ENCODE results near the gene MYL10.

The MYL10 gene

GRCh38 chr7:101629171-101629570 is at the start of gene MYL10:
MYL10 (minus strand) TSS chr7:101629296; CDS start chr7:101629118, 178 bp downstream.
- DNase-seq (ENCODE audit: low read depth), result no peak

- no peak for DNase-seq (ENCODE audit: low read depth)
These were observed 49.6 kb upstream of the MYL10 start for GRCh38 chr7:101678658-101679057.

- DNase-seq (ENCODE audit: low read depth), result no peak
These were observed 48.8 kb upstream of the MYL10 start for GRCh38 chr7:101677797-101678479.

GRCh38 chr7:101677391-101677790 is 48.3 kb upstream of the MYL10 start:
- no peak for DNase-seq (ENCODE audit: low read depth)

- no peak for DNase-seq (ENCODE audit: low read depth)
These were observed 47.9 kb upstream of the MYL10 start for GRCh38 chr7:101676956-101677355.

- no peak for DNase-seq (ENCODE audit: low read depth)
These were observed 47.0 kb upstream of the MYL10 start for GRCh38 chr7:101676062-101676598.

- no peak for DNase-seq (ENCODE audit: low read depth)
These were observed 45.3 kb upstream of the MYL10 start for GRCh38 chr7:101674439-101674838.

GRCh38 chr7:101673951-101674350 is 44.9 kb upstream of the MYL10 start:
- DNase-seq (ENCODE audit: low read depth), result no peak

- no peak for DNase-seq (ENCODE audit: low read depth)
These were observed 44.2 kb upstream of the MYL10 start for GRCh38 chr7:101673315-101673714.

GRCh38 chr7:101671371-101672356 is 42.6 kb upstream of the MYL10 start:
- no peak for DNase-seq (ENCODE audit: low read depth)

- DNase-seq (ENCODE audit: low read depth), result no peak
These were observed 40.2 kb upstream of the MYL10 start for GRCh38 chr7:101669307-101669706.

GRCh38 chr7:101668726-101669125 is 39.6 kb upstream of the MYL10 start:
- no peak for DNase-seq (ENCODE audit: low read depth)

GRCh38 chr7:101667920-101668319 is 38.8 kb upstream of the MYL10 start:
- no peak for DNase-seq (ENCODE audit: low read depth)

GRCh38 chr7:101667399-101667798 is 38.3 kb upstream of the MYL10 start:
- no peak for DNase-seq (ENCODE audit: low read depth)

GRCh38 chr7:101666741-101667140 is 37.6 kb upstream of the MYL10 start:
- DNase-seq (ENCODE audit: low read depth), result no peak

GRCh38 chr7:101666293-101666692 is 37.2 kb upstream of the MYL10 start:
- DNase-seq (ENCODE audit: low read depth), result no peak

- DNase-seq (ENCODE audit: low read depth), result no peak
These were observed 35.9 kb upstream of the MYL10 start for GRCh38 chr7:101664893-101665471.

GRCh38 chr7:101664436-101664835 is 35.3 kb upstream of the MYL10 start:
- no peak for DNase-seq (ENCODE audit: low read depth)

- no peak for DNase-seq (ENCODE audit: low read depth)
These were observed 34.7 kb upstream of the MYL10 start for GRCh38 chr7:101663747-101664146.

- no peak for DNase-seq (ENCODE audit: low read depth)
These were observed 33.4 kb upstream of the MYL10 start for GRCh38 chr7:101662447-101662998.

- DNase-seq (ENCODE audit: low read depth), result no peak
These were observed 30.6 kb upstream of the MYL10 start for GRCh38 chr7:101659706-101660105.

GRCh38 chr7:101657171-101657570 is 28.1 kb upstream of the MYL10 start:
- no peak for DNase-seq (ENCODE audit: low read depth)

All from CMK (cell line).